ENCODE data around the gene FTSJ1.
"Not testable (repeated sequence)": the region's sequence is repeated elsewhere in the genome, so short reads cannot be mapped to it uniquely, and the experiment has no call there.

FTSJ1 gene, protein sequence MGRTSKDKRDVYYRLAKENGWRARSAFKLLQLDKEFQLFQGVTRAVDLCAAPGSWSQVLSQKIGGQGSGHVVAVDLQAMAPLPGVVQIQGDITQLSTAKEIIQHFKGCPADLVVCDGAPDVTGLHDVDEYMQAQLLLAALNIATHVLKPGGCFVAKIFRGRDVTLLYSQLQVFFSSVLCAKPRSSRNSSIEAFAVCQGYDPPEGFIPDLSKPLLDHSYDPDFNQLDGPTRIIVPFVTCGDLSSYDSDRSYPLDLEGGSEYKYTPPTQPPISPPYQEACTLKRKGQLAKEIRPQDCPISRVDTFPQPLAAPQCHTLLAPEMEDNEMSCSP

DNA sequence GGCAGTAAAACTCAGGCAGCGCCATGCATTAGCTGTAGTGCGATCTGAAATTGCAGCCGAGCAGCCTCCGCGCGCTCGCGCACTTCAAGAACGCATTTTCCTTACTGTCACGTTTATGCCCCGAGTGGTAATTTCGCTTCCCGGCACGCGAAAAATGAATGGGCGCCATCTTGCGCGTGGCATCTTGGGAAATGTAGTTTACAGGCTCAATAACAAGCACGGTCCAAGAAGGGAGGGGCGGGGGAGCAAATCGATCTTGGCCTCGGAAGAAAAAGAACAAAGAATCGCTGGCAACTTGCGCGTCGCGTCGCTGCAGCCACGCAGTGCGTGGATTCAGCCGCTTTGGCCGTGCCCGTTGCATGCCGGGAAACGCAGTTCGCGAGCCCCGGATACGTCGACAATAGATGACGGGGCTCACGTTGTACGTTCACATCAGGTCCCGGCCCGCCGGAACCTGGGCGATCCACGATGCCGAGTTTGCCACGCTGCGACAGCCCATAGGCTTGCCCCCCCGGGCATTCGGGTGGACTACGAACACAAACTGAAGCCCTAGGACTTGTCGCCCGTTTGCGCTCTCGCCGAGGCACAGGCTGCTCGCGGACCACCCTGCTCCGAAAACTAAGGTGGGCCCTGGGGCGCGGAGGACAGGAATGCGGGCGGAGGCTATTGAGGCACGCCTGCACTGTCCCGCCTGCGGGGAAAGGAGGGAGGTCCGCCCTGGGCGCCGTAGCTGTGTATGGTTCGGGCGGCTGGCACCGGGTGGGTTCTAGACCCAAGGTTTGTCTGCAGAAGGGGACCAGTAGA, at the start of gene FTSJ1:
Gene FTSJ1 (plus strand): TSS at position 426 of the 804 bp plus-strand sequence. CDS start 1,849 bp downstream, outside the sequence.
- peak; percentile 76 to 84 for DNase-seq (ENCODE audit: low read depth in 2 of 2)

DNA sequence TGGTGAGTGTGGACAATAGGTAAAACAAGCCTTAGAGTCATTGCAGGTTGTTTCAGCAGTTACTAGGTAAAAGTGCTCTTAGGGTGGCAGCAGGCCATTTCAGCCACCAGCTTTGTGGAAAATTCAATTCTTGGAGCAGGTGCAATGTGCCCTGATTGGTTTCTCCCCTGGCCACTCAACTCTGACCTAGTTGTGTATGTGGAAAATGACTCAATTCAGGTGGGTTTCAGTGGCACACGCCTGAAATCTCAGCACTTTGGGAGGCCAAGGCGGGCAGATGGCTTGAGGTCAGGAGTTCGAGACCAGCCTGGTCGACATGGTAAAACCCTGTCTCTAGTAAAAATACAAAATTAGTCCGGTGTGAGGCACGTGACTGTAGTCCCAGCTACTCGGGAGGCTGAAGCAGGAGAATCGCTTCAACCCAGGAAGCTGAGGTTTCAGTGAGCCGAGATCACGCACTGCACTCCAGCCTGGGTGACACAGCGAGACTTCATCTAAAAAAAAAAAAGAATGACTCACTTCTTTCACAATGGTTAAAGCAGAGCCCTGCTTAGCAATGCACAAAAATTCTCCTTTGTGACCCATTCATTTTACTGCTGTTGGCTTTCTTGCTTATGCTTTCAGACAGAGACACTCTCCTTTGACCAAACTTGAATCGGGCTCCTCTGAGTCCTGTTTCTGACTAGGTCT, 48.8 kb upstream of the FTSJ1 start:
- DNase-seq (ENCODE audit: low read depth in 2 of 2): not testable (repeated sequence)

DNA sequence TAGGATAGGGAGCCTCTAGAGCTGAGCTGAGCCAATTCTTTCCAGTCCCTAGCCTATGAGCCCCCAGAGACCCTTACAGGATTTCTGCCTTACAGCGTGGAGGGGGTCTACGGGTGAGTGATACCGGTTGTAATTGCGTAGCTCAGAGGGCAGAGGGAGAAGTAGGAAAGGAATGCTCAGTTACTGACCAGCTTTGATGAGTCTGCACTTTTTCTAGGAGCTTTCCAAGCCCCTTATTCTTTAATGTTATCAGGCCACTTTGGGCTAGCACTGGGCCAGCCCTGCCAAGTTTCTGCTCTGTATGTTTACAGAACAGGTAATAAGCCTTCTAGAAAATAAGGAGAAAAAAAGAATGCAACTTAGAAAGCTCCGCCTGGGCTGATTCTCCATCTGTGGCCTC, 46.4 kb upstream of the FTSJ1 start:
- not testable (repeated sequence) for DNase-seq (ENCODE audit: low read depth in 2 of 2)

DNA sequence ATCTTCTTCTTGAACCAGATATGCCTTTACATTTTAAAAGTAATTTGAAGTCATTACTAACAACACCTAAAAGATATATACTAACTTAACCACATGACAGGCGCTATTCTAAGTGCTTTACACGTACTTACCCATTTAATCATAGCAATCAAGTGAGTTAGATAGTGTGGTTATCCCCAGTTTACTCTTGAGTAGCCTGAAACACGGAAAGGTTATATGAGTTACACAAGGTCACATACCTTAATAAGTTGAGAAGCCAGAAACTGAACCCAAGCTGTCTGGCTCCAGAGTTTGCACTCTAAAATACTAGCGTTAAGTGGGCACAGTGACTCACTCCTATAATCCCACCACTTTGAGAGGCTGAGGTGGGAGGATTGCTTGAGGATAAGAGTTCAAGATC, 45.8 kb upstream of the FTSJ1 start:
- DNase-seq (ENCODE audit: low read depth in 2 of 2): not testable (repeated sequence)

DNA sequence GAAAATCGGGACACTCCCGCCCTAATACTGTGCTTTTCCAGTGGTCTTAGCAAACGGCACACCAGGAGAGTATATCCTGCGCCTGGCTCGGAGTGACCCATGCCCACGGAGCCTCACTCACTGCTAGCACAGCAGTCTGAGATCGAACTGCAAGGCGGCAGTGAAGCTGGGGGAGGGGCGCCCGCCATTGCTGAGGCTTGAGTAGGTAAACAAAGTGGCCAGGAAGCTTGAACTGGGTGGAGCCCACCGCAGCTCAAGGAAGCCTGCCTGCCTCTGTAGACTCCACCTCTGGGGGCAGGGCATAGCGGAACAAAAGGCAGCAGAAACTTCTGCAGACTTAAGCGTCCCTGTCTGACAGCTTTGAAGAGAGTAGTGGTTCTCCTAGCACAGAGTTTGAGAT, 42.3 kb upstream of the FTSJ1 start:
- DNase-seq (ENCODE audit: low read depth in 2 of 2): not testable (repeated sequence)

DNA sequence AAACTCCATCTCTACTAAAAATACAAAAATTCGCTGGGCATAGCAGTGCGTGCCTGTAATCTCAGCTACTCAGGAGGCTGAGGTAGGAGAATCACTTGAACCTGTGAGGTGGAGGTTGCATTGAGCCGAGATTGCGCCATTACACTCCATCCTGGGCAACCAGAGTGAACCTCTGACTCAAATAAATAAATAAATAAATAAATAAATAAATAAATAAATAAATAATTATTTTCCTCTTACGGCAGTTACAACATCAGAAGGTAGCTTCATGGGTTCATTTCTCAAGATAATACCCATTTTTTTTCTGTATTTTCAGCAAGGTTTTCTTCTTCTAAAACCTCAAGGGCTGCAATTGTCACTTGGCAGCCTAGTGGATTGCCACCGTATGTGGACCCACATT, 28.8 kb upstream of the FTSJ1 start:
- not testable (repeated sequence) for DNase-seq (ENCODE audit: low read depth in 2 of 2)

DNA sequence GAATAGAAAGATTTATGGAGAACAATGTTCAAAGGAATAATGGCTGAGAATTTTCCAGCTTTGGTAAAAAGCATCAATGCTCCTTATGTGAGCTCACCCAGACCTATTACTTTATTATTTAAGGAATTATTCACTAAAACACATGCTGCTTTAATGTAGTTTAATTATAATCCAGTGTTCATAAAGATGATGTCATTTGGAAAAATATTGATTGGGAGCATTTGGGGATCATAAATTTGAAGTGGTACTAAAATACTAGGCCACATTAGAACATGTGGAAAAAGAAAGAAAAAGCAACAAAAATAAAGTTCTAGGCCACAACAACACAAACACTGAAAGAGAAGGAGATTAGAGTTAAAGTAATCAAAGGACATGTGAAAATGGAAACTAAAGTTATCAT, 25.9 kb upstream of the FTSJ1 start:
- no peak for DNase-seq (ENCODE audit: low read depth in 2 of 2)

DNA sequence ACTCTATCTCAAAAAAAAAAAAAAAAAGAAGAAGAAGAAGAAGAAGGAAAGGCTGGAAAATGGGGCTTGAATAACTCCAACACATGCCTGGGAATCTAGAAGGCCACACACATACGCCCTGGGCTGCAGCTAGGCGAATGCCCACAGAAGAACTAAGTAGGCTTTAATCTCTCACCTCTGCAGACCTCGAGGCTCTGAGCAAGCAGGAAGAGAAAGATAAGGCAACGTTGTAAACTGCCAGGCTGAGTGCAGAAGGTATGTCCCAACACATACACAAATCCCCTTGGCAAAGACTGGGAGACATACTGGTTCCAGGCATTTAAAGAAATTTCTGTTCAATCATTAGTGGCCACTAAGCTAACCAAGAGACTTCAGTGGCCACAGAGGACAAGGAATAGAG, 24.3 kb upstream of the FTSJ1 start:
- DNase-seq (ENCODE audit: low read depth in 2 of 2): no peak

DNA sequence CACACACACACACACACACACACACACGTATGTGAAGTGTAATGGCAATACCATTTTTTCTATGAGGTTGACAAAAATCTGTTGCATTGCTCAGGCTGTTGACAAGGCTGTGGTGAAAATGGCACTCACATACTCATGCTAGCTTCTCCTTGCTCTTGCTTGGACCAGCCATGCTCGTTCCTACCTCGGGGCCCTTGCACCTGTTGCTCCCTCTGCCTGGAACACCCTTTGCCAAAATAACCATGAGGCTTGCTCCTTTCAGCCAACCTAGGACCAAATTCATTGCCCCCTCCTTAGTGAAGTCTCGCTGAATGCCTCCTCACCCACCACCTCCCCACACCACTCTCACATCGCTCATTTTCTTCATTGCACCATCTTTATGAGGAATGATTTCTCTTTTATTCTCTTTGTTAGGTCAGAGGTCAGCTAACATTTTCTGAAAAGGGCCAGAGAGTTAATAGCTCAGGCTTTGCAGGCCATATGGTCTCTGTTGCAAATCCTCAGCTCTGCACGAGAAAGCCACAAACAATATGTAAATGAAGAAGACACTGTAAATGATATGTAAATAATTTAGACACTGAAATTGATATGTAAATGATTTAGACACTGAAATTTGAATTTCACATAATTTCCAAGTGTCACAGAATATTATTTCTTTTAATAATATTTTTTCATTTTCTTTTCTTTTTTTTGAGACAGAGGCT, 19.2 kb upstream of the FTSJ1 start:
- no peak for DNase-seq (ENCODE audit: low read depth in 2 of 2)

DNA sequence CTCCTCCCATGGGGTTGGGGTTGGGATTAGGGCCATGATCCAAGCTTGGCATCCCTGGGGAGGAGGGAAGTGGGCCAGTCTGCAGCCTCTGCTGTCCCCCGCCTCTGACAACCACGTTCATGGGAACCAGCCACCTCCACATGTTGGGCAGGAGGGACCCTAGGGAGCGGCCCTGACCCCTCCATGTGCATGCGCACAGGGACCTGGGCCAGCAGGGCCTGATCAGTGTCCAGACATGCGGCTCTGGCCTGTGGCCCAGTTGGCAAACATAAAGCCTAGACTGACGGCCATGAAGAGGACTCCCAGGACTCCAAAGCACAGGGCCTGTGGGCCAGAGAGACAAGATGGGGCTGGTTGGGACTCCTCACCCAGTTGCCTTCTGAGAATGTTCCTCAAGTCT, 17.3 kb upstream of the FTSJ1 start:
- DNase-seq (ENCODE audit: low read depth in 2 of 2): no peak

DNA sequence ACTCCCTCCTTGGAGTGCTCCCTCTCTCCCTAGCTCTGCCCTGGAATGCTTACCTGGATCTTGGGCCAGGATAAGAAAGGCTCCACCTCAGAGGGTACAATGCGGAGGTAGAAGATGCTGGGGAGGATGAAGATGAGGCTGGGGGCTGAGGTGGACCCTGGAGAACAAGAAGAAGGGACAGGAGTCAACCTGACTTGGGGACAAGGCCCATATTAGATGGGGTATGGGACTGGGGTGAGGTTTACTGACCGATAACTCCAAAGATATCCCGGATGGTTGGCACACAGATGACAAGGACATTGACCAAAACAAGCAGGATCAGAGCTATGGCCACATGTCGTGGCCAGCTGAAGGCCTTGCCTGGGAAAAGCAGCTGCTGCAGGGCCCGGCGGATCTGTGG, 16.5 kb upstream of the FTSJ1 start:
- no peak for DNase-seq (ENCODE audit: low read depth in 2 of 2)

DNA sequence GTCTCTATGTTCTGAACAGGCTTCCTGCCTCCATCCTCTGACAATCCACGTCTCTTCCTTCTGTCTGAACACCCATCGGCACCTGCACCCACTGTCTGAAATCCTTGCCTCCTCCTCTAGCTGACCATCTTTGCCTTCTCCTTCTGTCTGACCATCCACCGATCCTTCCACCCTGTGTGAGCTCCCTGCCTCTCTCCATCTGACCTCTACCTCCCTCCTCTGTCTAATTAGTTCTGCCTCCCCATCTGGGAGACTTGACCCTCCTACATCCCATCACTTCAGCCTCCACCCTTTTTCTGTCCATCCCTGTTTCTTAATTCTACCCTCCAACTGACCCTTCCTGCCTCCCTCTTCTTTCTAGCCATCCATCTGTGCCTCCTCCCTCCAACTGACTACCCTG, 16.0 kb upstream of the FTSJ1 start:
- no peak for DNase-seq (ENCODE audit: low read depth in 2 of 2)

DNA sequence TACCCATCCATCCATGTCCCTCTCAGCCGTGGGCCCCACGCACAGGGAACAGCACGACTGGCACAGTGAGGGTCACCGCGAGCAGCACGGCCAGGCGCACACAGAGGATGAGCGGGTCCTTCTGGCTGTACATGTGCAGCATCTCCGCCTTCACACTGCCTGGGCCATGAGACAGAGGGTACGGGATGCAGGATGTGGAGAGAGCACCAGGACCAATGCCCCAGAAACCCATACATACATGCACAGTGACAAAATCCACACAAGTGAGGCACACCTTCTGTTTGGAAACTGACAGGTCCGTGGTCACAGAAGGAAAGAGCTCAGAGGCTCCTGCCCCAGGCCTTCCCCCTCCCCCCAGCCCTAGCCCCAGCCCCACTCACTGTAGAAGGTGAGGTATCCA, 15.4 kb upstream of the FTSJ1 start:
- no peak for DNase-seq (ENCODE audit: low read depth in 2 of 2)

DNA sequence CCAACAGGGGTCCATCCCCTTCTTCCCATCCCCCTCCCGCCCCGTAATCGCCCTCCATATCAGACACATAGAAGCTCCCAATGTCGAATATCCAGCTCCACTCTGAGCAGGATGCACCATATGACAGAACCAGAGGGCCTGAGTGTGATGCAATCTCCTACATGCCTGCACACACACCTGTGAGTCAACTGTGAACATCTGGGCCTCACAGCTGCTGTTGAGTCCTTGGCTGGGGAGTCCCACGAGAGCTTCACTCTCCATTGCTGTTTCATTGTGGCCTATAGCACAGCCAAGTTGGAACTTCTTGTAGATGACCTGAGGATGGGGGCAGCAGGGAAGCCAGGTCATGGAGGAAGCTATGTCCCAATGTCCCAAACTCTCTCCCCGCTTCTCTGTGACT, 14.2 kb upstream of the FTSJ1 start:
- no peak for DNase-seq (ENCODE audit: low read depth in 2 of 2)

DNA sequence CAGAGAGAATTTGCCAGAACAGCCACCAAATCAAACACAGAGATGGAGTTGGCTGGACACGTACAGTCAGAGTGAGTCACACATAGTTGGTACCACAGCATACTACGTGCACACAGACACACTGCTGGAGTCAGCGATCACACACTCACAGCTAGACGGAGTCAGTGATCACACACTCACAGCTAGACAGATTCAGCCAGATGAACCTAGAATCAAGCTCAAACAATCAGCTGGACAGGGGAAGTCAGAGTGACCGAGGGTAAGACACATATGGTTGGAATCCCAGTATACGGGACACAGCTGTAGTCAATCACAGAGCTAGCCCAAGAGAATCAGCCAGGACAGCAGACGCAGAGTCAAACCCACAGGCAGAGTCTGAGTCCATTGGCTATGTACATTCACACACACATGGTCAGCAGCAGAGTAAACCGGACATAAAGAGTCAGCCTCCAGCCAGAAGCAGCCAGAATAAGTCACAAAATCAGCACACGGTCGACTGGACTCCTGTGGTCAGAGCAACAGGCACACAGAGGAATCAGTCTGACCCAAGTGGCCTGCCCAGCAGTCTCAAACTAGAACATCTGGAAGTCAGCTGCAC, 10.6 kb upstream of the FTSJ1 start:
- DNase-seq (ENCODE audit: low read depth in 2 of 2): no peak

DNA sequence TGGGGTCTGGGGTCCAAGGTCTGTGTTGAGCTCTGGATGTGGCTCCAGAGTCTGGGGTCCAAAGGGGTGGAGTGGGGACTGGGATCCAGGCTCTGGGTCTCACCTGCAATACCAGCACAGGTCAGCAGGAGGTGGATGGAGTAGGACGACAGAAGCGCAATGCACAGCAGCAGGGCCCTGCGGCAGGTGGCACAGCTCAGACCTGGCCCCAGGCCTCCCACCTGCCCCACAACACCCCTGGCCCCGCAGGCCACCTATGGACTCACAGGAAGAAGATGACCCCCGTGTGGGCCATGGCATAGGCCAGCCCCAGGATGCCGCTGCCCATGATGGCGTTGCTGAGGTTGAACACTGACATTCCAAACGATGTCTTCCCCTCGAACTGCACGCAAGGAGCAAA, 9.3 kb upstream of the FTSJ1 start:
- DNase-seq (ENCODE audit: low read depth in 2 of 2): no peak

DNA sequence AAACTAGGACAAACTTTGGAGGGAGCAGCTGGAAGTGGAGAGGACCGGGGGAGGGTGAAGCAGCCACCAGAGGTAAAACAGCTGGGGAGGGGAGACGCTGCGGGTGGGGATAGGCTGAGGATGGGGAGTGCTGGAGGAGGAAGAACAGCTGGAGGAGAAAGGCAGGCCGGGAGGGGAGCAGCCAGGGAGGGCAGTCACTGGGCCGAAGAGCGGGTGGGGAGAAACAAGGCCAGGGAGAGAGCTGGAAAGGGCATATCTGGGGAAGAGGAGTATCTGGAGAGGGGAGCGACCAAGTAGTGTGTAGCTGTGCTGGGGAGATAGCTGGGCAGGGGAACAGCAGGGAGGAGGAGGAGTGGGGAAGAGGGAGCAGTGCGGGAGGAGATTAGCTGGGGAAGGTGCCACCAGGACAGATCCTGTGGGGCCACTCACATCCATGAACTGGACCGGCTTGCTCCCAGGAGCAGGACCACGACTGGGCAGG, 8.7 kb upstream of the FTSJ1 start:
- DNase-seq (ENCODE audit: low read depth in 2 of 2): no peak

DNA sequence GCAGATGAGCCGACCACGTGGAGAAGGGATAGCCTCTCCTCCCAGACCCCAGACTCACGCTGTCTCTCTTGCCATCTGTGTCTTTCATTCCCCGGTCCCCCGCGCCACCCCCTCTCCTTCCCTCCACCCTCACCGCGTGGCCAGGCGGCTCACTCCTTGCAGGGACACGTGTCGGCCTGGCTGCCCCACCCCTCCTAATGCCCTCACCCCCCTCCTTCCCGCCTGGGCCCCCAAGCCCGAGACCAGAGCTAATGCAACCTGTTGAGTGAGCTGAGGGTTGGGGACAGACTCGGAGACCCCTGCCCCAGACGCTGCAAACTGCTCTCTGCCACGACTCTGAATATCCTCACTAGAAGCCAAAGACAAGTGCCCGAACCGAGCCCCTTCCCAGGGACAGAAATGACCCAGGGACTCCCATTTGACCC, 7.7 kb upstream of the FTSJ1 start:
- peak in 1 of 2 donors; percentile 37 for DNase-seq (ENCODE audit: low read depth in 2 of 2)

DNA sequence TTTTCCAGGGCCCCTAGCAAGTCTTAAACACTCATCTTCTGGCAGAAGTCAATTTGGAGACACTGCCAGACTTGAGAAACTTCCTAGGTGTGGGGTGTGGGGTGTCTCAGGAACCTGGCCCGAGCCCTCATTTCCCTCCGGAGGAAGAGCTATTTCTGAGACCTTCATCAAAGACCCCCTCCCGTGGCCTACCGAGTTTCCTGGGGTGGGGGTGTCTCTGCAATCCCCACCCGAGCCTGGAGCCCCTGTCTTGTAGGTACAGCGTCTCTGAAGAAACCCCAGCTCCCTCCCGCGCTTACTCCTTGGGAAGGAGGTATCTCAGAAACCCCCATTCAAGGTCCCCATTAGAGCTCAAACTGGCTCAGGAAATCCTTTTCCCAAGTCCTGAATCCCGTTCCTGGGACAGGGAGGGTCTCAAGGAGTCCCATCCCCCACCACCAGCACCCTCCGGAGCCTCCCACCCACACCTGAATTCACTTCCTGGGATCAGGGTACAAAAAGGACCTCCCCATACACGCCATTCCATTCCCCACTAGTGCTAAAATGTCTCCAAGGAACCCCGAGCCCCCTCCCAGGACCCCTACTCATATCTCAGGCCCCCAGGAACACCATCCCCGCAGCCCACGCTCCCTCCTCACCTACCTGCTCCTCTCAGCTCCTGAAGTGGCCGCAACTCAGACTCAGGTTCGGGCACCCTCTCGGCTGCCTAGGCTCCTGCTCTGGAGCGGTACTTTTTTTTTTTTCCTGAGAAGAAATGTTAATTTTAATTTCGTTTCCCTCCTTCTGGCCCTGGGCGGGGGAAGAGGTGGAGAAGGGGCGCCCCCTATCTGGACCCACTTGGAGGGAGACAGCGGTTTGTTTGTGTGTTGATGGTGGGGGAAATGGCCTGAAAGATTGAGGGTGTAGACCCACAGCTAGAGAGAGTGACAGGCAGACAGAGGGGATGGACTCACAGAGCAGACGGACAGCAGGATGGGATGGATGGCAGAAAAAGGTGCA, 7.0 kb upstream of the FTSJ1 start:
- peak in 1 of 2 donors; percentile 10 for DNase-seq (ENCODE audit: low read depth in 2 of 2)
